Vagina (tissue), 2 donors: Measurements from ENCODE around the gene FAM50B.

ENCODE experiments used
- POLR2A ChIP-seq, 2 donors: fragments of 450-650 bp; IDR thresholded peaks; one replicate each; pipeline ENCODE4 v1.6.1; 2017; ENCODE audit warnings: antibody characterized with exemption in 2 of 2, mild to moderate bottlenecking in 2 of 2, moderate library complexity in 2 of 2
- TF ChIP-seq, protein P1 (sequence below), 3 experiments: fragments of 450-650 bp in 2 of 3; fragments of 200-600 bp in 1 of 3; sonication (generic) in 1 of 3; IDR thresholded peaks; one replicate each; pipeline ENCODE4 v1.5.1; 2017 to 2019; ENCODE audit warnings: antibody characterized with exemption in 3 of 3, mild to moderate bottlenecking in 2 of 3, moderate library complexity in 2 of 3

DNA sequence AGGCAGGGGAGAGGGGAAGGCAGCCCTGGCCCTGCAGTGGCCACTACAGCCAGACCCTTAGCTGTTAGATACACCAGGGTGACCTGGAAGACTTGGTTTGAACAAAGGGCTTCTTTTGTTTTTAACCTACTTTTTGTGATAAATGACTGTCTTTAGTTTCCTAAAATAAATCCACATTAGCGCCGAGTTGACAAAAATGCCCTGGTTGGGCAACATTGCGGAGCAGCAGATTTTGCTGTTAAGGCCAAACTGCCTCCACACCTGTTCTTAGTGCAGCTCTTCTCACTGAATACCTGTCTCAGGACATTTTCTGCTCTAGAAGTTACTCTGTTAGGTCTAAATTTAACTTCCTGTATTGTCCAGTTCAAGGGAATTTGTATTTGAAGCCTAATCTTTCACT, 42.7 kb downstream of the FAM50B start:
- TF ChIP-seq, protein P1, sequence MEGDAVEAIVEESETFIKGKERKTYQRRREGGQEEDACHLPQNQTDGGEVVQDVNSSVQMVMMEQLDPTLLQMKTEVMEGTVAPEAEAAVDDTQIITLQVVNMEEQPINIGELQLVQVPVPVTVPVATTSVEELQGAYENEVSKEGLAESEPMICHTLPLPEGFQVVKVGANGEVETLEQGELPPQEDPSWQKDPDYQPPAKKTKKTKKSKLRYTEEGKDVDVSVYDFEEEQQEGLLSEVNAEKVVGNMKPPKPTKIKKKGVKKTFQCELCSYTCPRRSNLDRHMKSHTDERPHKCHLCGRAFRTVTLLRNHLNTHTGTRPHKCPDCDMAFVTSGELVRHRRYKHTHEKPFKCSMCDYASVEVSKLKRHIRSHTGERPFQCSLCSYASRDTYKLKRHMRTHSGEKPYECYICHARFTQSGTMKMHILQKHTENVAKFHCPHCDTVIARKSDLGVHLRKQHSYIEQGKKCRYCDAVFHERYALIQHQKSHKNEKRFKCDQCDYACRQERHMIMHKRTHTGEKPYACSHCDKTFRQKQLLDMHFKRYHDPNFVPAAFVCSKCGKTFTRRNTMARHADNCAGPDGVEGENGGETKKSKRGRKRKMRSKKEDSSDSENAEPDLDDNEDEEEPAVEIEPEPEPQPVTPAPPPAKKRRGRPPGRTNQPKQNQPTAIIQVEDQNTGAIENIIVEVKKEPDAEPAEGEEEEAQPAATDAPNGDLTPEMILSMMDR (IDR thresholded peaks at IDR 0.05) = no peak
- TF ChIP-seq POLR2A (IDR thresholded peaks at IDR 0.05) = no peak
